A673 (cell line): ENCODE measurements around the gene PRSS21. TPM values are rescaled to one million over a fixed set of nuclear protein-coding genes. Genes with fewer than 3 reads are reported as not detected.

Source experiments
- BruUV-seq: library from RNA; stranded (reverse); fragments of 400-500 nt; replicated peaks from 2 replicates; lab custom pipeline; 2021; lab: Mats Ljungman, UMichigan
- CTCF ChIA-PET: fragments of 300-600 bp; sonication (Branson Sonifier 250); formaldehyde crosslinking; loops from one replicate; lab custom pipeline; 2022; ENCODE audit warnings: antibody characterized with exemption; lab: Charles Lee
- POLR2A ChIA-PET: fragments of 300-600 bp; sonication (Branson Sonifier 250); formaldehyde crosslinking; loops from one replicate; lab custom pipeline; 2022; ENCODE audit warnings: antibody characterized with exemption; ENCODE audit not compliant: low non-redundant PET; lab: Charles Lee
- DNase-seq: peaks from one replicate; pipeline ENCODE4 v3.0.0-alpha.2; 2015; ENCODE audit warnings: low spot score
- H3K27ac ChIP-seq: fragments of 200-600 bp; sonication (generic); 2 replicates; pipeline ENCODE4 v1.5.1; 2016; ENCODE audit warnings: mixed run types, low read depth, mild to moderate bottlenecking, mixed read lengths, antibody characterized with exemption, low read length; ENCODE audit not compliant: poor library complexity, severe bottlenecking
- H3K27me3 ChIP-seq: fragments of 200-600 bp; sonication (generic); replicated peaks from 2 replicates; pipeline ENCODE4 v1.6.1; 2017; ENCODE audit warnings: mixed run types, low read depth, mild to moderate bottlenecking, mixed read lengths, antibody characterized with exemption, low read length; ENCODE audit not compliant: insufficient read depth, poor library complexity
- H3K36me3 ChIP-seq: fragments of 200-600 bp; sonication (generic); 2 replicates; pipeline ENCODE4 v1.6.1; 2016; ENCODE audit warnings: mixed run types, mild to moderate bottlenecking, mixed read lengths, antibody characterized with exemption, low read length; ENCODE audit not compliant: insufficient read depth, poor library complexity, severe bottlenecking
- H3K4me1 ChIP-seq: fragments of 200-600 bp; sonication (generic); 2 replicates; pipeline ENCODE4 v1.6.1; 2017; ENCODE audit warnings: mixed run types, mild to moderate bottlenecking, mixed read lengths, antibody characterized with exemption, low read length; ENCODE audit not compliant: insufficient read depth, poor library complexity, severe bottlenecking
- H3K4me3 ChIP-seq: fragments of 200-600 bp; sonication (generic); 2 replicates; pipeline ENCODE4 v1.5.1; 2016; ENCODE audit warnings: low read depth, mixed run types, mild to moderate bottlenecking, mixed read lengths, low read length; ENCODE audit not compliant: poor library complexity, severe bottlenecking
- H3K9me3 ChIP-seq: fragments of 200-600 bp; sonication (generic); 2 replicates; pipeline ENCODE4 v1.6.1; 2016; ENCODE audit warnings: mixed run types, low read depth, mild to moderate bottlenecking, mixed read lengths, antibody characterized with exemption, low read length; ENCODE audit not compliant: poor library complexity, severe bottlenecking
- EZH2 ChIP-seq: fragments of 200-600 bp; sonication (generic); IDR thresholded peaks from 2 replicates; pipeline ENCODE4 v1.6.1; 2017; ENCODE audit warnings: borderline replicate concordance, low read depth, mild to moderate bottlenecking, mixed read lengths, antibody characterized with exemption, low read length; ENCODE audit not compliant: poor library complexity, severe bottlenecking
- intact Hi-C: fragments of 100-400 bp; cut with micrococcal nuclease; formaldehyde crosslinking; loops from one replicate; pipeline ENCODE4 v1.10.0; 2022; ENCODE audit not compliant: unreplicated experiment
- total RNA-seq: library from RNA; stranded (reverse); gene quantifications from 2 replicates; pipeline ENCODE4 v1.2.3, GENCODE V29; 2021
- TF ChIP-seq, protein P1 (sequence below): fragments of 300-800, 200-600 bp; sonication (generic); conservative IDR thresholded peaks from 2 replicates; pipeline ENCODE4 v1.5.1; 2017; ENCODE audit warnings: low read depth, mild to moderate bottlenecking, antibody characterized with exemption, low read length, moderate library complexity, mixed read lengths

Gene PRSS21
- total RNA-seq, 1 experiment from 2014 or later, result not detected

DNA sequence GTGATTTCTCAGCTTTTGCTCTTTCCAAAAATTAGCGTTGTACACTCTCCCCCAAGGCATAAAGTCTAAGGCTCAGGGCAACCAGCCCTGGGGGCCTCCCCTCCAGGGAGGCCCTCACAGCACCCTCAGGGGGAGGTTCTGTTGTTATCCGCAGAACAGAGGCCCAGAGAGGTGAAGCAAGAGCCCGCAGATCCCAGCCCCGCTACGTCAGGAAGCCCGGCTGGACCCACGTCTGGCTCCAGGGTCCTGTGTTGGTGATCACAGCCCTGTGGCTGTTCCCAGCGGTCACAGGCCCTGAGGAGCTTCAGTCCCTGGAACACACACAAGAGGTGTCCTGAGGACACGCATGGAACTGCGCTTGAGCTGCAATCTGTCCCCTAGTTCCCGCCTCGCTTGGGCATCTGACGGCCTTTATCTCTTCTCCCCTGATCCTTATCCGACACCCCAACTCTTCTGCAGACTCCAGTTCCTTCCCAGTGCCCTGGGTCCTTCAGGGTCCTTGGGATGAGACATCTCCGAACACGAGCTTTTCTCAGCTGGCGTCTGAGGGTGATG lies 11.9 kb downstream of the PRSS21 start:
- no peak overlapping the region for H3K4me3 ChIP-seq
- no peaks in the 10 kb centered on the region for H3K4me1 ChIP-seq
- no peak overlapping the region for H3K27ac ChIP-seq
- ChIA-PET CTCF (no interaction called here), POLR2A (no interaction called here)
- TF ChIP-seq EZH2, result no peak
- TF ChIP-seq, protein P1, sequence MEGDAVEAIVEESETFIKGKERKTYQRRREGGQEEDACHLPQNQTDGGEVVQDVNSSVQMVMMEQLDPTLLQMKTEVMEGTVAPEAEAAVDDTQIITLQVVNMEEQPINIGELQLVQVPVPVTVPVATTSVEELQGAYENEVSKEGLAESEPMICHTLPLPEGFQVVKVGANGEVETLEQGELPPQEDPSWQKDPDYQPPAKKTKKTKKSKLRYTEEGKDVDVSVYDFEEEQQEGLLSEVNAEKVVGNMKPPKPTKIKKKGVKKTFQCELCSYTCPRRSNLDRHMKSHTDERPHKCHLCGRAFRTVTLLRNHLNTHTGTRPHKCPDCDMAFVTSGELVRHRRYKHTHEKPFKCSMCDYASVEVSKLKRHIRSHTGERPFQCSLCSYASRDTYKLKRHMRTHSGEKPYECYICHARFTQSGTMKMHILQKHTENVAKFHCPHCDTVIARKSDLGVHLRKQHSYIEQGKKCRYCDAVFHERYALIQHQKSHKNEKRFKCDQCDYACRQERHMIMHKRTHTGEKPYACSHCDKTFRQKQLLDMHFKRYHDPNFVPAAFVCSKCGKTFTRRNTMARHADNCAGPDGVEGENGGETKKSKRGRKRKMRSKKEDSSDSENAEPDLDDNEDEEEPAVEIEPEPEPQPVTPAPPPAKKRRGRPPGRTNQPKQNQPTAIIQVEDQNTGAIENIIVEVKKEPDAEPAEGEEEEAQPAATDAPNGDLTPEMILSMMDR, result no peak
- BruUV-seq, result no TSS peak
- no peaks in the 10 kb centered on the region for H3K27me3 ChIP-seq
- intact Hi-C loops, result no loop called here
- H3K36me3 ChIP-seq, result no peaks in the 10 kb centered on the region
- no peak for DNase-seq
- no peaks in the 10 kb centered on the region for H3K9me3 ChIP-seq

DNA sequence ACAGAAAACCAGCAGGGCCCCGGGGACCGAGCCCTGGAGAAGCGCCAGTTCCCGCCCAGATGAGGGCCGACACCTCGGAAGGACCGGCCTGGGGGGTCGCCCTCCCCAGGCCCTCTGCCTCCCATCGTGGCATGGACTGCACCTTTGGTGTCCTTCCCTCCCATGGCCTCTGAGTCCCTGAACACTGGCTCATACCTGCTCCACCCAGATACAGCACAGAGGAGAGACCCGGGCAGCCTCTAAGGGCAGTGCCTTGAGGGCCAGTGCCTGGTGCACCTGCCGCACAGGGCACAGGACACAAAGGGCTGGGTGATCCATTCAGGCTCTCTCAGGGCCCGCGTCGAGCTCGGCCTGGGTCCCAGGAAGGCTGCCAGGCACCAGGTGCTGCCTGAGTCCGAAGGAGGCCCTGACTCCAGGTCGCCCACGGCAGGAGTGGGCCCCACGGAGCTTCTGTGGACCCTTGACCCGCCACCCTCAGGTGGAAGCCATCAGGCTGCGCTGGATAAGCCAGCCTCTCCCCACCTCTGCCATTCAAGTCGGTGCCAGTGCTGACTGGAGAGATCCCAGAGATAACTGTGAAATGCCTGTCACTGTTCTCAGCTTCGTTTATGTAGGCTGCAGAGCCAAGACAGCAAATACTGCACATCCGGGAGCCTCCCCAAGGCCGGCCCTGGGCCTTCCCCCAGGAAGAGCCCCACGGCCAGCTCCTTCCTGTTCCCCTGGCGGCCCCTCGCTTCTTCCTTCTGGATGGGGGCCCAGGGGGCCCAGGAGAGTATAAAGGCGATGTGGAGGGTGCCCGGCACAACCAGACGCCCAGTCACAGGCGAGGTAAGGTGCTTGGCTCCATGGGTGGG lies 12.7 kb downstream of the PRSS21 start, which contains the start of gene ZG16B:
Gene ZG16B, plus strand, starts transcription at position 803 of the 854 bp plus-strand sequence. CDS start 139 bp downstream, outside the sequence.
- no peak within 1 kb of the TSS for H3K4me3 ChIP-seq
- H3K9me3 ChIP-seq, result no peaks in the 10 kb centered on the region
- H3K27ac ChIP-seq, result no peak within 1 kb of the TSS
- no peaks in the 10 kb centered on the region for H3K36me3 ChIP-seq
- no peaks in the 10 kb centered on the region for H3K4me1 ChIP-seq
- BruUV-seq, result no TSS peak
- H3K27me3 ChIP-seq, result no peaks in the 10 kb centered on the region
- ChIA-PET CTCF (no interaction called here), POLR2A (no interaction called here)
- no peak for TF ChIP-seq EZH2
- TF ChIP-seq, protein P1, result no peak
- intact Hi-C loops, result no loop called here
- no peak for DNase-seq

DNA sequence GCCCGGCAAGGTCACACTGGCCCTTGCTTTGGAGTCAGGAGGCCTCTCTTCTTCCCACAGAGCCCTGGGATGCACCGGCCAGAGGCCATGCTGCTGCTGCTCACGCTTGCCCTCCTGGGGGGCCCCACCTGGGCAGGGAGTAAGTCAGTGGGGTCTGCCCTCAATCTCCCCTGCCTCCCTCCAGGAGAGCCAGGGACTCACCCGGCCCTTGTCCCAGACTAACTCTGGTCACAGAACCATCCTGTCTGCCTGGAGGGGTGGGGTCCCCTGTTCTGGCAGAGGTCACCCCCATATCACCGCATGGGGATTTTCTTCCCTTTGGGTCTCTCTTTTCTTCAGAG lies 13.3 kb downstream of the PRSS21 start:
- ChIA-PET CTCF (no interaction called here), POLR2A (no interaction called here)
- TF ChIP-seq, protein P1, result no peak
- no peak for TF ChIP-seq EZH2
- Histone ChIP-seq H3K27ac (no peak overlapping the region), H3K4me3 (no peak overlapping the region), H3K9me3 (no peaks in the 10 kb centered on the region), H3K4me1 (no peaks in the 10 kb centered on the region), H3K36me3 (no peaks in the 10 kb centered on the region), H3K27me3 (no peaks in the 10 kb centered on the region)
- no peak for DNase-seq
- BruUV-seq, result no TSS peak
- intact Hi-C loops, result no loop called here
